ENCODE results near the gene RAC3.
A peak's percentile ranks its signal among the peaks of the same experiment; 100 is the strongest.

RAC3 gene

DNA sequence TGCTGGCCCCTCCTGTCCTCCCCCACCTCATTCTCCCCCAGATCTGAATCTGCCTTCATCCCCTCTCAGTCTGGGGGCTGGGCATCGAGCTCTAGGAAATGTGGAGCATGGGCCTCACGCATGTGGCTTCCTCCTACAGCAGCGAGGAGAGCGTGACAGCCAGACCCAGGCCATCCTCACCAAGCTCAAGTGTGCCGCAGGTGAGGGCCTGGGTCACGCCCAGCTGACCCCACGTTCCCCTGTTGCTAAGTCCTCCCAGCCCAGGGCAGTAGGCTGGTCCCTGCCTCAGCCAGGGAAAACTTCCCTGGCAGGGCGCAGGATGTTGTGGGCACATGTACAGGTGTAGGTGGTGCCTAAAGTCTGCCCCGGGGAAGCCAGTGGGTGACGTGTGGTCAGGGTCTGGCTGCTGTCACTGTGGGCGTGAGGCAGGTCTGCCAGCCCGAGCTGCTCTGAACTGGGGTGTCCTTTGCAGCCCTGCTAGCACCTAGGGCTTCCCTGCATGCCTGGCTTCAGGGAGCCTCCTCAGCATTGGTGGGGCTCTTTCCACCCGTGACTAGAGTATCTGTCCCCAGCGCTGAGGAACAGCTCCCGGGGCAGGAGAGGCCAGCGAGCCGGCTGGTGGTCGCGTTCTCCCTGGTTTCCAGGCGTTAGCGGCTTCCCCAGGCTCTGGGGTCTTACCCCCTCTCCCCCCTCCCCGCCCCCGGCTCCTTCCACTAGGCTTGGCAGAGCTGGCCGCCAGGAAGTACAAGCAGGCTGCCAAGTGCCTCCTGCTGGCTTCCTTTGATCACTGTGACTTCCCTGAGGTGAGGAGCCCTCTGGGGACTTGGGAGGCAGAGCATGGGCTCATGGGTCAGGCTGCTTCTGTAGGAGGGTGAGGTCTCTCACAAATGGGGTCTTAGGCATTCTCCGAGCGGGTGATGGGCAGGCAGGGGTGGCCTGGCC lies 23.8 kb downstream of the RAC3 start:
- DNase-seq (ENCODE audit: low read depth in 2 of 3, low spot score in 2 of 3) = no peak

DNA sequence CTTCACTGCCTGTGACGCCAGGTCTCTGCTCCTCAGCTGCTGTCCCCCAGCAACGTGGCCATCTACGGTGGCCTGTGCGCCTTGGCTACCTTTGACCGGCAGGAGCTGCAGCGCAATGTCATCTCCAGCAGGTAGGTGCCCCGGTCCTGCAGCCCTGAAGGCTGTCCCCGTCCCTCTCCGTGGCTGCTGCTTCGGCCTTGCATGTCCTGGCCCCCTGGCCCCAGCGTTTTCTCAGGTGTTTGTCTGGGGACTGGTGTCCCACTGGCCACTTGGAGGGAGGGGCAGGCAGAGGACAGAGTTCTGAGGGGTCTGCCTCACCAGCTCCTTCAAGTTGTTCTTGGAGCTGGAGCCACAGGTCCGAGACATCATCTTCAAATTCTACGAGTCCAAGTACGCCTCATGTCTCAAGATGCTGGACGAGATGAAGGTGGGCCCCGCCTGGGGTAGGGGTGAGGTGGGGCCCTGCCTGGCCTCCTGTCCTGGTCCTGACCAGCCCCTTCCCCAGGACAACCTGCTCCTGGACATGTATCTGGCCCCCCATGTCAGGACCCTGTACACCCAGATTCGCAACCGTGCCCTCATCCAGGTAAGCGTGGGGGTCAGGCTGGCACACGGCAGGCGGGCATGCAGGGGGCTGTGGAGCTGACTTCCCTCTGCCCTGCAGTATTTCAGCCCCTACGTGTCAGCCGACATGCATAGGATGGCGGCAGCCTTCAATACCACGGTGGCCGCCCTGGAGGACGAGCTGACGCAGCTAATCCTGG lies 24.7 kb downstream of the RAC3 start:
- no peak for DNase-seq (ENCODE audit: low read depth in 2 of 3, low spot score in 2 of 3)

DNA sequence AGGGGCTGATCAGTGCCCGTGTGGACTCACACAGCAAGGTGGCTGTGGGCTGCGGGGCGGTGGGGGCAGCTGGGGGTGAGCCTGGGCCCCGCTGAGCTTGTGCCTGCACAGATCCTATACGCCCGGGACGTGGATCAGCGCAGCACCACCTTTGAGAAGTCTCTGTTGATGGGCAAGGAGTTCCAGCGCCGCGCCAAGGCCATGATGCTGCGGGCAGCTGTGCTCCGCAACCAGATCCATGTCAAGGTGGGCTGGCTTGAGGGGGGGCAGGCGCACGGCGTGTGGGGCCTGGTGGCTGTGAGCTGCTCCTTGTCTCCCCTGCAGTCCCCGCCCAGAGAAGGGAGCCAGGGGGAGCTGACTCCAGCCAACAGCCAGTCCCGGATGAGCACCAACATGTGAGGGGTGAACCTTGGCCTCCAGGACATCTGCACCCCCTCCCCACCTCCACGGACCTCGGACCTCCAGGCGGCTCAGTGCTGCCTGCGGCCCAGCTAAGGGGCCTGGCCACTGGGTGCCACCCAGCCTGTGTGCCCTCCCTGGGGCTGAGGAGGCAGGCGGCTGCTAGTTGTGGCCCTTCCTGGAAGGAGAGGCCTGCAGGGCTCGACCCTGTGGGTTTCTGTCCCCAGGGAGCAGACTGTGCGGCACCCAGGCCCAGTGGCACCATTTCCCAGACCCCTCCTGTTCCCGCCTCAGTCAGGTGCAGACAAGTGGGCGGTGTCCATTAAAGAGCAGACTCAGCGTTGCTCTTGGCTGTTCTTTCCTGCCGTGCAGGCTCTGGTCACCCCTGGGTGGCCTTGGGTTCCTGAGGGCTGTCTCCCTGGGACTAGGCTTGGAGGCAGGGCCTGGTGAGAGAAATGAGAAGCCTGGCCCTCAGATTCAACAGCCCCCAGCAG lies 25.5 kb downstream of the RAC3 start:
- no peak for DNase-seq (ENCODE audit: low read depth in 2 of 3, low spot score in 2 of 3)

DNA sequence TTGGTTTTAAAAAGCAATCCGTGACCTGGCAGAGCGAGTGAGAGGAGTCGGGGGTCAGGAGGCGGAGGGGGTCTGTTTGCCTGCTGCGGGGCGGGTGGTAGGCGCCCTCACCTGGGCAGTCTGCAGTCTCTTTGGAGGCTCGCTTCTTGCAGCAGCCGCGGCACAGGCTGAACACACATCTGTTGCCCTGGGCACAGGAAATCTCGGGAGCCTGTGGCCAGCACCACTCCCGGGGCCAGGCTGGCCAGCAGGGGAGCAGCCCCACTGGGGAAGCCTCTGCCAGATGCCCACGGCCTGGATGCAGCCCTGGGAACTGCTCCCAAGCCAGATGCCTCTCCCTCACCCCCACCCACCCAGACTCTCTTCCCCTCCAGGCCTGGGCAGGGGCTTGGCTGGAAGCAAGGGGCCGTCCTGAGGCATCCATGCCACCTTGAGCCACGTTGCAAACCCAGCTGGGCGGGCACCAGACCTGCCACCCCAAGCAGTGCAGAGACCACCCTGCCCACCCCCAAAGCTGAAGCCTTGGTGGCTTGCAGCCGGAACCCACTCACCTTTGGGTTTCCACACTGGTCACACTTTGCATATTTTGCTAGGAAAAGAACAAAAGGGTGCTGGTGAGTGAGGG lies 26.9 kb downstream of the RAC3 start:
- no peak for DNase-seq (ENCODE audit: low read depth in 2 of 3, low spot score in 2 of 3)

DNA sequence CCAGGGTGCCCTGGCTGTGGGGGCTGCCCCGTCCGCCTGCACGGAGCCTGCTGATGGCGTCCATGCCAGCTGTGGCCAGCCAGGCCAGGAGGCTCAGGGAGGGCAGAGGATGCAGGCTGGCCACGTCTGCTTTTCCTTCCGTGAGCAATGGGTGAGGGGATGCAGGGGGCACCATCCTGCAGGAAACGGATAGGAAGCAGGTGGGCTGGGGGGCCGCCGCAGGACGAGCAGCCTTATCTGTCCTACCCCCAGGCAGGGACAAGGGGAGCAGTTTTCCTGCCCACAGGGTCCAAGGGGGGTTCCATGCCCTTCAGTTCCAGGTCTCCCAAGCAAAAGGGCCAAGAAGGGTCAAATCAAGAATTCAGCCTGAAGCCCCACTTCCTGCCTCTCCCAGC lies 27.4 kb downstream of the RAC3 start:
- DNase-seq (ENCODE audit: low read depth in 2 of 3, low spot score in 2 of 3) = no peak

DNA sequence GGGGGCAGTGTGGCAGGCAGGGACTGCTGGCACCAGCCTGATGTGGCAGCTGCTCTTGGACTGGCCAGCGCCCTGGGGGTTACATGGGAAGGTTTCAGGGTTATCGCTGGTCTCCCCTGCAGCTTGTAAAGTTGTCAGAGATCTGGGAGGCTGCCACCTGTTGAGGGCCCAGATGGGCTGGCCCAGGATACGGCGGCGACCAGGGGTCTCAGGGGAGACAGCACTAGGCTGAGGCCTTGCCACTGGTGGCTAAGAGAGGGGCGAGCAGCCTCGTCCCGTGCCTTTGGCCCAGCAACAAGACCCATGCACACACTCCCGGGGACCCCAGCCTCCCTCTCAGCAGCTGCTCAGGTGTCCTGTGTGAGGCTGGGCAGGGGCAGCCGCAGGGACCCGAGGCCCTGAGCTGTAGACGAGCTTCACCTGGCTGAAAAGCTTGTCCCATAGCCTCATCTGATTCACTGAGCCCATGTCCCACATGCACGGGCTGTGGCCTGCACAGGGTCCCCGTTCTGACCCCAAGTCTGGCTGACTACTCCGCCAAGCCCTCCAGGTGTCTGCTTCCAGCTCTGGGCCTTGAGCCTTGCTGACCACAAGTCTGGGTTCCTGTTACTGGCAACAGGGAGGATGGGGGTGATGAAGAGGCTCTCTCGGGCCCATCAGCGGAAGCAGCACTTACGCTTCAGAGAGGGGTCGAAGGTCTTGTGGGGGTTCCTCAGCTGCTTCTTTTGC lies 28.0 kb downstream of the RAC3 start:
- no peak for DNase-seq (ENCODE audit: low read depth in 2 of 3, low spot score in 2 of 3)

DNA sequence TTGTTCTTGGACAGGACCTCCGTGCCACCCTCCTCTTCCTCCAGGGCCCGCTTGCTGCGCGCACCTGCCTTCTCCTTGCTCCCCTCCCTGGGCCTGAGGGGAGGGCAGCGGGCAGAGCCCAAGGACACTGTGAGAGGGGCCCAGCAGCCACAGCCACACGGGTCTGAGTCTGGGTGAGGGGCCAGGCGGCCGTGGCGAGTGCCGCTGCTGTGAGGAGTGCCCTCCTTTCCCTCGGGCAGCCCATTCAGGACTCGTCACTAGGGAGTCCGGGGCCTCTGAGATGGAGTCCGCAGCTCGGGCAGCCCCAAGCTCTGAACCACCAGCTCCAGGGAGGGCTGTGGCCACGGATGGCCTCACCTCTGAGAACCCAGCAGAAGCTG lies 28.5 kb downstream of the RAC3 start:
- DNase-seq (ENCODE audit: low read depth in 2 of 3, low spot score in 2 of 3) = no peak

DNA sequence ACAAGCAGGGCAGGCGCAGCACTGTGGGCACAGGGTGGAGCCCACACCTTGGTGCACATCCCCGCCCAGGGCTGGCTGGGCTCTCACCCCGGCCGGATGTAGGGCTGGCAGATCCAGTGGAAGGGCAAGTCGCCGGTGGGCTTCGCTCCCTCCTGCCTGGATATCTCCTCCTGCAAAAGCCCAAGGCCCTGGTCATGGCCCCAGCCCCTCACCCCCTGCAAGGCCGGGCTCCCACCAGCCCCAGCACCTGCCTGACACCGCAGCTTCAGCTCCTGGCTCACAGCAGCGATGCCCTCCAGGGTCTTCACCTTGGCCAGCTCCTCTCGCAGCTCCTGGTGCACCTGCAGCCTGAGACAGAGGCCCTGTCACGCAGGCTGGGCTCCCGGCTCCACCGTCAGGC lies 29.1 kb downstream of the RAC3 start:
- no peak for DNase-seq (ENCODE audit: low read depth in 2 of 3, low spot score in 2 of 3)

DNA sequence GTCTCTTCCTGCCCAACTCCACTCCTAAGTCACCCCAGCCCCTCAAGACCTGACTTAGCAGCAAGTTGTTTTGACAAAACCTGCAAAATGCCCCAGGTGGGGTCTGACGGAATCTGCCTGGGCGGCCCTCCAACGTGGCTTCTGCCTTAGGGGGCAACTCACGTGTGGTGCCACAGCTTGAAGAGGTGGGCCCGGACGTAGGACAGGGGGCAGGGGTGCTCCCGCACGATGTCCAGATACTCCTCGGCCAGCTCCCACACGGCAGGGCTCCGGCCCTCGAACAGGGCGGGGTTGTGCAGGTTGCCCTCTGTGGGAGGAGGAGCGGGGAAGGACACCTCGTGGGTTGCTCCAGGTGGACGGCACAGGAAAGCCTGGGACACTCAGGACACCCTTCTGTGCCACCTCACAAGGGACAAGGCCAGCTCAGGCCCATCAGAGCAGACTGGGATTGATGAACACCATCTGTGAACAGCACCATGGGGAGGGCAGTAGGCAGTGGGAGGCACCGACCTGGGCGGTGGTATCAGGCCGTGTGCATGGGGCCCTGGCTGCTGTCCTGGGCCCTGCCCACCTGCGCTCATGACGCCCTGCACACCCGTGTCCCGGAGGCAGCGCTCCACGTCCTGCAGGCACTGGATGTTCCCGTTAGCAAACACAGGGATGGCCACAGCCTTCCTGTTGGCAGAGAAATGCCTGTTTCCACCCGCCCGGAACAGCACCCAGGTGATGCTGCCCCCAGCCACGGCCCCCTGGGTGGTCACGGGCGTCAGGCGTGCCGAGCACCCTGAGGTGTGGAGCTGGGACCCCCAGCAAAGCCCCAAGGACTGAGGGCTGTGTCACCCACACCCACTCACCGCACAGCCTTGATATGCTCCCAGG lies 29.8 kb downstream of the RAC3 start:
- no peak for DNase-seq (ENCODE audit: low read depth in 2 of 3, low spot score in 2 of 3)

DNA sequence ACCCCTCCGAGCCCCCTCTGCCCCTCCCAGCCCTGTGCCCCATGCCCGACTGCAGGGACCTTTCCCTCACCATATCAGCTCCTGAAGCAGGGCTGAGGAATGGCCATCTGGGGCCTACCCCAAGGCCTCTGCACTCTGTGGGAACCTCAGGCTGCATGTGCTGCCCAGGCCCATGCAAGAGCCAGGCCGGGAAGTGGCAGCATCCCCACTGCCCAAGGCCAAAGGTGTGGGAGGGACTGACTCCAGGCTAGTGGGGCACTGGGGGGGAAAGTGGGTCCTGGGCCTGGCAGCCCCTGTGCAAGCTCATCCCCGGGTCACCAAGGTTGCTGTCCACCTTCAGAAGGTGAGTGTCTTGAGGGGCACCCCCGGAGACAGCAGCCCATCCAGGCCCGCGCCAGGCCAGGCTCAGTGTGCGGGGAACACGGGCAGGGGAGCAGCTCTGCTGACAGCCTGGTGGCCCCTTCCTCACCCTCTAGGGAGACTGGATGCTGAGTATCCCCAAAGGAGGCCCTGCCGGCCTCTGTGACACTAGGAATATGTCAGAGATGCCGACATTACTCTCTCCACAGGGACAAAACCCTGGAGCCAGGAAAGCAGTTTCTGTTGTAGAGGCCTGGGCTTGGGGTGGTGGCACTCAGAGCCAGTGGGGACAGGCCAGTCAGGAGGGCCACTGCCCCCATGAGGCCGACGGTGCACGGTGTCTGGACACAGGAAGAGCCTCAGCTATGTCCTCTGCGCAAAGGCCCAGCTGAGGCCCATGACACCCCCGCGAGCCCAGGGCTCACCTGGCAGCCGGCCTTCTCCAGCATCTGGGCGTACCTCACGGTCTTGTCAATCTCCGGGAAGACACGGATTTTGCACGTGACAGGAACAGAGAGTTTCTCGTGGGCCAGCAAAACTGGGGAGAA lies 30.9 kb downstream of the RAC3 start:
- no peak for DNase-seq (ENCODE audit: low read depth in 2 of 3, low spot score in 2 of 3)

DNA sequence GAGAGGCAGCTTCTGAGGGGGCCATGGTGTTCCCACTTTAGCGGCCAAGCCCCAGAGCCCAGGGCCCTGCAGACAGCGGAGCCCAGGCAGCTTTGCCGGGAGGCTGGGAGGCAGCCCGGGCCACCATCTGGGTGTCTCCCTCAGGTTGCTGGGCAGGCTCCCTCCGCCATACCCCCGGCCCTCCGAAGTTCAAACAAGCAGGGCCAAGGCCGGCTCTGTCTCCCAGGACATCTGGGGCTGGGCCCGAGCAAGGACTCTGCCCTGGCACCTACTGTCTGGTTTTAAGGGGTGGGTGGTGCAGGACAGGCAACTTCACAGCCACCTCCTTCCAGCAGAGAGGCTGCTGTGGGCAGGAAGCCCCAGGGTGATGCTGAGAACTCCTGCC lies 31.5 kb downstream of the RAC3 start:
- DNase-seq (ENCODE audit: low read depth in 2 of 3, low spot score in 2 of 3) = no peak

DNA sequence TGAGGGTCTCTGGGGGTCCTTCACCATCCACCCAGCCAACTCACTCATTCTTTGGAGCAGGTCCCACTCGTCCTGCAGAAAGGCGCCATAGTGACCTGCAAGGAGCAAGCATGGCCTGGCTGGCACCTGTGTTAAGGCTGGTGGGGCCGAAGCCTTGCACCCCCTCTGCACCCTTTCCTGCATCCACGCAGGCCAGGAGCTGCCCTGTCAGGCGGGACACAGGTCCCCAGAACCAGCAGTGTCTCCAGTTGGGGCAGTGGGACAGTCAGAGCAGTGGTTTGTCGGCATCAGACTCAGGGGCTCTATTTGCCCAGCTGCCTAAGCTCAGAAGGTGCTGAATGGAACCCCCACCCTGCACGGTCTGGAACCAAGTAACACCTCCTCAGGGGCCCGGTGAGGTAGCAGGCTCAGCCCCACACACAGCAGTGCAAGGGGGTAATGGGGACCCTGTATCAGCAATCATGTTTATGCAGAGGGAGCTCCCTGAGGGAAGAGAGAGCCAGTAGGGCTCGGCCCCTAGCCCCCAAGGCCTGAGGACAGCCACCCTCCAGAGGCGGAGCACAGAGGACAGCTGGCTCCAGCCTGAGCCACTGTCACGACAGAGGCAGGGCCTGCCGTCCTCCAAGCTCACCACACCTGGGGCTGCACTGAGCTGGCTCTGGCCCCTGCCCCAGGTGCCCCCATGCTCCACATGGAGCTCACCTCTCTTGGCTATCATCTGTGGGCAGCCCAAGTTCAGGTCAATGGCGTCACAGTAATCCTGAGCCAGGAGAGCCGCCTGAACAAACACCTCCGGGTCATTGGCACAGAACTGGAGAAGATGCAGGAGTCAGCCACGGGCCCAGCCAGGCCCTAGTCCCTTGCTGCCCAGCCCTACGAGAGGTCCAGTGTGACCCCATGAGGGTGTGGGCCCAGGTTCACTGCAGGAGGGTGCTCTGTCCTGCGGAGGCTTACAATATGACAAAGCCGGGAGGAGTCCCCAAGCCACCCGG lies 32.2 kb downstream of the RAC3 start:
- no peak for DNase-seq (ENCODE audit: low read depth in 2 of 3, low spot score in 2 of 3)

DNA sequence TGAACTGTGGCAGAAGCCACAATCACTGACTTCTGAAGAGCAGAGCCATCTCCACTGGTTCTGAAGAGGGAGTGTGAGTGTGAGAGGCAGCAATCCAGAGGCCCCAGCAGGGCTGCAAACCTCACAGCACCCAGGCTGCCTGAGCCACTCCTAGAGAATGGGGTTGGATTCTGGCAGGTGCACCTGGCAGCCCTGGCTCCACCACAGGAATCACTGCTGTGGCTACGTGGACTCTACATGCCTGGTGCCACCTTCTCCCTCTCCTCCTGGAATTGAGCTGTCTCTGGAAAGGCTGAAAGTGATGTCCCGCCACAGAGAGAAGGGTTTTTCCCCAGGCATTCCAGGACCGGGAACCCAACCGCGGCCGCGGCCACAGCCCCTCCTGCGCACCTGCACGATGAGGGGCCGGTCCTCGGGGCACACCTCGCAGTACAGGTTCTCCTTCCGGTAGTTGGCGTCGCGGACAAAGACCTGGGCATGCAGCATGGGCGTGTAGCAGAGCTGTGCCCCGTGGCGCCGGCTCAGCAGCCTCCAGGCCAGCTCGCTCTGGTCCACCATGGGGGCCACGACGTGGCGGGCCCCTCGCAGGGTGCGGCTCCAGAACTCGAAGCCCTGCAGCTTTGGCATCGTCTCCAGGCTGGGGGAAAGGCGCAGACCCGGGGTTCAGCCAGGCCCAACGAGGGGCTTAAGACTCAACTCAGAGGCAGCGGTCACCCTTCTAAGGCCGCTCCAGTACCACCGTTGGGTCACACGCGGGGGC lies 33.1 kb downstream of the RAC3 start:
- DNase-seq (ENCODE audit: low read depth in 2 of 3, low spot score in 2 of 3) = no peak

DNA sequence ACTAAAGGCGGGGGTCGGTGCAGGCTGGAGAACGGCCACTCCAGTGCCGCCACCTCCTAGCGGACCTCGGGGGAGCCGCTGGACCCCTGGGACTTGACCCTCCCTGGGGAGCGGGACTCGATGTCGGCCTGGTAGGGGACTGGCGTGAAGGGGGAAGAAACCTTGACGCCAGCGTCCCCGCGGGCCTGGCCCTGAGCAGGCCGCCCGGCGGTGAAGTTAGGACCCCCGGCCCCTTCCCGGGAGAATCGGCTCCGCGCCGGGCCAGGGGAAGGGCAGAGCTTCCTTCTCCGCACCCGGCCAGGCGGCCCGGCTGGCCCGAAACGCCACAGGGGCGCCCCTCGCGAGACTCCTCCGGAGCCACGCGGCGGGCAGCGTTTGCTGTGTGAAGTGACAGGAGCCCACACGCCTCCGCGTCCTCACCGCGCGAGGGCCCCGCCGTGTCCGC lies 33.7 kb downstream of the RAC3 start:
- no peak for DNase-seq (ENCODE audit: low read depth in 2 of 3, low spot score in 2 of 3)

DNA sequence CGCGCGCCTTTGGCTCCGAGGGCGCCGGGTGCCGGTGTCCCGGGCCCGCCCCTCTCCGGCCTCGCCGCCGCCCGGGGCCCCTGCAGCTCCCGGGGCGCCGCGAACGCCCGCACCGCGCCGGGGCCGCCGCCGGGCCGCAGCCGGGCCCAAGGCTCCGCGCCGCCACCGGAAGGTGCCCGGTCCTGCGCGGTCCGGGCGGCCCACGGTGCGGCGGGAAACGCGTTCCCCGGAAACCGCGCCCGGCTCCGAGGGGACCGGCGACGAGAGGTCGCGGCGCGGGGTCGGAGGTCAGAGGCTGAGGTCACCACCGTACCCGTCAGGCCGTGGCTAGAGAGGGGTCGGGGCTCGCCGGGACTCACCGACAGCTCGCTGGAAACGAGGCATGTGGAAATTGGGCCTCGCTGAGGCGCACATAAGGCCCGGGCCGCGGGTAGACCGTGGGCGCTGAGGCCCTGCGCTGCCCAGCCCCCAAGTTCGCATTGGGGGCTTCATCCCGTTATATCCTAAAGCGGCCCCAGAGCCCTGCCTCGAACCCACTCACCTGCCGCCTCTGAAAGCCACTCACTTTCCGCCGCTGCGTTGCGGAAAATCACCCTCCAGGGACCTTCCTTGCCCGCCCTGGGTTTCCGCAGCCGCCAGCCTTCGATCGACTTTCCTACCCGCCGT lies 34.3 kb downstream of the RAC3 start, which contains the start of gene DUS1L:
Gene DUS1L, minus strand, starts transcription at position 167 of the 666 bp plus-strand sequence. CDS start 745 bp downstream, outside the sequence.
- peak in 2 of 3 experiments; percentile 54 to 66 for DNase-seq (ENCODE audit: low read depth in 2 of 3, low spot score in 2 of 3)

DNA sequence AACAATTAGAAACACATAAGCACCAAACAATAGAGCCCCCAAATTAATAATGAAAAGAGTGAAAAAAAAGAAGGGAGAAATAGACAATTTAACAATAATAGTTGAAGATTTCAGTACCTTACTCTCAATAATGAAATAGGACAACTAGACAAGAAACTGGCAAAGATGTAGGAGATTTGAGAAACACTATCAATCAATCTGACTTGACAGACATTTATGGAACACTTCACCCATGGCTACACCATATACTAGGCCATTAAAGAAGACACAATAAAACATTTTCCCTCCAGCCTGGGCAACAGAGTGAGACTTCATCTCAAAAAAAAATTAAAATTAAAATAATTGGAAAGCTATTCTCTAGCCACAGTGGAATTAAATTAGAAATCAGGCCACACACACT lies 39.1 kb downstream of the RAC3 start:
- no peak for DNase-seq (ENCODE audit: low read depth in 2 of 3, low spot score in 2 of 3)

All from activated CD8-positive, alpha-beta memory T cell treated with anti-CD3 and anti-CD28 coated beads for 48 hours (primary cell).